GM21526 (cell line): ENCODE measurements around the gene CDC14B.

Experiments
- ATAC-seq: cut with Tn5 transposase; IDR thresholded peaks from one replicate; pipeline ENCODE4 v1.9.1; 2021; ENCODE audit warnings: moderate library complexity; ENCODE audit not compliant: unreplicated experiment, low FRiP score

The CDC14B gene

GRCh38 chr9:96457266-96457665 lies 162.4 kb downstream of the CDC14B start:
- no peak for ATAC-seq

GRCh38 chr9:96453625-96454024 lies 166.0 kb downstream of the CDC14B start:
- ATAC-seq, result no peak

- ATAC-seq, result peak; percentile 2
Observed at GRCh38 chr9:96450613-96451528, 168.8 kb downstream of the CDC14B start.
